Esophagus squamous epithelium (tissue), 5 donors: Measurements from ENCODE around the gene CEACAM16. TPM values are rescaled to one million over a fixed set of nuclear protein-coding genes. Genes with fewer than 3 reads are reported as not detected.

Source experiments
- DNase-seq: peaks from one replicate; lab custom pipeline; 2025; lab: John Stamatoyannopoulos, UW
- H3K27ac ChIP-seq, 4 donors: fragments of 200-600 bp; sonication (generic); one replicate each; pipeline ENCODE4 v1.5.1; 2016 to 2019; ENCODE audit warnings: mild to moderate bottlenecking in 1 of 4
- H3K27me3 ChIP-seq, 4 donors: fragments of 200-600 bp; sonication (generic); 1 replicate in 3 of 4; 2 replicates in 1 of 4; pipeline versions ENCODE4 v1.5.1 to v1.6.0; 2017 to 2021; ENCODE audit warnings: antibody characterized with exemption in 1 of 4
- H3K36me3 ChIP-seq, 3 donors: fragments of 200-600 bp; sonication (generic); one replicate each; pipeline ENCODE4 v1.5.1; 2016 to 2019
- H3K4me1 ChIP-seq, 3 donors: fragments of 200-600 bp; sonication (generic); one replicate each; pipeline ENCODE4 v1.5.1; 2017 to 2019
- H3K4me3 ChIP-seq, 4 donors: fragments of 200-600 bp; sonication (generic); 1 replicate in 3 of 4; 2 replicates in 1 of 4; pipeline ENCODE4 v1.5.1; 2016 to 2019; ENCODE audit warnings: mild to moderate bottlenecking in 2 of 4, moderate library complexity in 1 of 4
- H3K9me3 ChIP-seq, 3 donors: fragments of 200-600 bp; sonication (generic); one replicate each; pipeline ENCODE4 v1.5.1; 2016 to 2019
- CTCF ChIP-seq, 6 experiments: fragments of 450-650 bp in 4 of 6; fragments of 200-600 bp in 2 of 6; sonication (generic) in 2 of 6; IDR thresholded peaks; one replicate each; pipeline ENCODE4 v1.5.1; 2016 to 2019; ENCODE audit warnings: antibody characterized with exemption in 6 of 6, mild to moderate bottlenecking in 4 of 6, moderate library complexity in 4 of 6
- POLR2A ChIP-seq, 4 donors: fragments of 450-650 bp; IDR thresholded peaks; one replicate each; pipeline ENCODE4 v1.6.1; 2017; ENCODE audit warnings: antibody characterized with exemption in 4 of 4, mild to moderate bottlenecking in 4 of 4, moderate library complexity in 3 of 4
- whole genome bisulfite sequencing, 2 donors: methylation state at CpG; one replicate each; pipeline ENCODE4 v1.1.5; 2018; 5-methylcytosine and 5-hydroxymethylcytosine counted together
- intact Hi-C: fragments of 100-400 bp; cut with DNase I; formaldehyde crosslinking; loops from one replicate; pipeline ENCODE4 v1.15.0; 2022
- total RNA-seq, 4 donors: library from RNA; depleted of rRNA; stranded (reverse); fragments of >200 nt; gene quantifications; one replicate each; pipeline ENCODE4 v1.1.0, GENCODE V29; 2016
- donor health status: DM: yes; HTN: yes; CAD: no.

The CEACAM16 gene
- total RNA-seq, 4 donors from 2014 or later = not detected

GRCh38 chr19:44725684-44726083, 26.7 kb downstream of the CEACAM16 start:
- Histone ChIP-seq H3K36me3 (no peaks in the 10 kb centered on the region), H3K9me3 (no peaks in the 10 kb centered on the region), H3K4me3 (peak overlapping the region in 1 of 4 donors; percentile 45), H3K27ac (peak overlapping the region; percentile 25 to 68 (median 66)), H3K4me1 (peaks cover 24 to 54% (median 39%) of the 10 kb centered on the region in 3 donors), H3K27me3 (no peaks in the 10 kb centered on the region)
- no peak for TF ChIP-seq POLR2A (IDR thresholded peaks at IDR 0.05)
- TF ChIP-seq CTCF (IDR thresholded peaks at IDR 0.05) = no peak
- WGBS, 2 donors = 76 to 86% methylated on average over 5 of the region's 5 CpGs
- intact Hi-C loops = loop anchor here (10.0 kb wide), 1 partner anchor 119 kb away; the partner anchor contains the start of gene NECTIN2
- DNase-seq = no peak

- Histone ChIP-seq H3K4me3 (no peak overlapping the region), H3K9me3 (no peaks in the 10 kb centered on the region), H3K4me1 (peaks cover 24 to 49% (median 39%) of the 10 kb centered on the region in 3 donors), H3K27ac (no peak overlapping the region), H3K27me3 (no peaks in the 10 kb centered on the region), H3K36me3 (no peaks in the 10 kb centered on the region)
- WGBS, 2 donors = 62 to 90% methylated on average over 6 to 7 of the region's 12 CpGs
- no peak for DNase-seq
- intact Hi-C loops = loop anchor here (10.0 kb wide), 1 partner anchor 118 kb away; the partner anchor contains the start of gene NECTIN2
- no peak for TF ChIP-seq CTCF (IDR thresholded peaks at IDR 0.05)
- TF ChIP-seq POLR2A (IDR thresholded peaks at IDR 0.05) = no peak
Observed at GRCh38 chr19:44726465-44726864, 27.5 kb downstream of the CEACAM16 start.

- intact Hi-C loops = loop anchor here (10.0 kb wide), 1 partner anchor 117 kb away; the partner anchor contains the start of gene NECTIN2
- 43 to 79% methylated on average over 4 to 6 of the region's 6 CpGs for WGBS, 2 donors
- Histone ChIP-seq H3K36me3 (no peaks in the 10 kb centered on the region), H3K9me3 (no peaks in the 10 kb centered on the region), H3K27ac (no peak overlapping the region), H3K27me3 (no peaks in the 10 kb centered on the region), H3K4me3 (no peak overlapping the region), H3K4me1 (peaks cover 21 to 32% (median 27%) of the 10 kb centered on the region in 3 donors)
- no peak for TF ChIP-seq CTCF (IDR thresholded peaks at IDR 0.05)
- TF ChIP-seq POLR2A (IDR thresholded peaks at IDR 0.05) = no peak
- no peak for DNase-seq
Observed at GRCh38 chr19:44728178-44728577, 29.2 kb downstream of the CEACAM16 start.

GRCh38 chr19:44729516-44730033, 30.6 kb downstream of the CEACAM16 start:
- TF ChIP-seq CTCF (IDR thresholded peaks at IDR 0.05) (no peak), POLR2A (IDR thresholded peaks at IDR 0.05) (no peak)
- intact Hi-C loops = loop anchor here (10.0 kb wide), 1 partner anchor 115 kb away; the partner anchor contains the start of gene NECTIN2

GRCh38 chr19:44731081-44731480, 32.1 kb downstream of the CEACAM16 start:
- intact Hi-C loops = no loop called here
- no peaks in the 10 kb centered on the region for H3K27me3 ChIP-seq
- no peak for DNase-seq
- H3K9me3 ChIP-seq = no peaks in the 10 kb centered on the region
- TF ChIP-seq POLR2A (IDR thresholded peaks at IDR 0.05) (no peak), CTCF (IDR thresholded peaks at IDR 0.05) (no peak)
- no peak overlapping the region for H3K27ac ChIP-seq
- no peaks in the 10 kb centered on the region for H3K36me3 ChIP-seq
- H3K4me3 ChIP-seq = no peak overlapping the region
- peaks cover 7 to 20% (median 10%) of the 10 kb centered on the region in 3 donors for H3K4me1 ChIP-seq
- 76 to 94% methylated on average over 5 of the region's 5 CpGs for WGBS, 2 donors

More at GRCh38 chr19:44729516-44730033, 30.6 kb downstream of the CEACAM16 start:
- Histone ChIP-seq H3K27ac (no peak overlapping the region), H3K9me3 (no peaks in the 10 kb centered on the region), H3K27me3 (no peaks in the 10 kb centered on the region), H3K4me1 (peaks cover 8 to 21% (median 13%) of the 10 kb centered on the region in 3 donors), H3K36me3 (no peaks in the 10 kb centered on the region), H3K4me3 (no peak overlapping the region)
- DNase-seq = no peak
- WGBS, 2 donors = 81 to 96% methylated on average over 8 of the region's 8 CpGs
